ENCODE measurements around the gene ZSCAN2.

Gene ZSCAN2

GRCh38 chr15:84671211-84671610 is 70.4 kb downstream of the ZSCAN2 start:
- H3K27me3 ChIP-seq (ENCODE audit: insufficient read depth, low read depth, severe bottlenecking), result no peaks in the 10 kb centered on the region
- H3K9me3 ChIP-seq (ENCODE audit: severe bottlenecking), result no peaks in the 10 kb centered on the region
- H3K27ac ChIP-seq, result no peak overlapping the region
- no peak for DNase-seq
- H3K36me3 ChIP-seq, result peaks cover 40% of the 10 kb centered on the region
- no peak for TF ChIP-seq CTCF (IDR thresholded peaks at IDR 0.05; ENCODE audit: low read depth, low read length)
- H3K4me3 ChIP-seq (ENCODE audit: low read depth, low read length), result no peak overlapping the region

Measured in WERI-Rb-1 (cell line).